ENCODE results near the gene LCN6. TPM values are rescaled to one million over a fixed set of nuclear protein-coding genes. Genes with fewer than 3 reads are reported as not detected.

LCN6 gene
- polyA plus RNA-seq, 3 donors = not detected

- no peak for DNase-seq (ENCODE audit: low read depth in 3 of 3, low spot score in 2 of 3)
Observed at GRCh38 chr9:136695435-136695895, 52.9 kb downstream of the LCN6 start.

GRCh38 chr9:136694872-136695247, 53.5 kb downstream of the LCN6 start:
- no peak for DNase-seq (ENCODE audit: low read depth in 3 of 3, low spot score in 2 of 3)

GRCh38 chr9:136694163-136694871, 54.0 kb downstream of the LCN6 start:
- DNase-seq (ENCODE audit: low read depth in 3 of 3, low spot score in 2 of 3) = no peak

Other genes with a start within 250 kb of the LCN6 start
- gene NOTCH1, start 202.5 kb downstream of the LCN6 start, polyA plus RNA-seq (ENCODE audit: insufficient read length in 3 of 3) = 10 to 100 TPM; 21.0 to 24.5 (median 22.3) TPM
- gene EGFL7, start 85.6 kb downstream of the LCN6 start, polyA plus RNA-seq (ENCODE audit: insufficient read length in 3 of 3) = 10 to 100 TPM; 42.9 to 51.6 (median 48.2) TPM
- gene AGPAT2, start 61.1 kb downstream of the LCN6 start, polyA plus RNA-seq (ENCODE audit: insufficient read length in 3 of 3) = 10 to 100 TPM; 33.7 to 40.3 (median 34.5) TPM
- 10 to 100 TPM; 25.9 to 31.9 (median 27.3) TPM for gene DIPK1B, start 36.0 kb downstream of the LCN6 start, polyA plus RNA-seq (ENCODE audit: insufficient read length in 3 of 3)
- 1 to 10 TPM in 2 of 3 donors, under 1 TPM in 1; 0.93 to 2.3 (median 1.2) TPM for gene LCN10, start 5.6 kb downstream of the LCN6 start, polyA plus RNA-seq (ENCODE audit: insufficient read length in 3 of 3)
- under 1 TPM; 0.11 to 0.17 (median 0.16) TPM for gene LCN8, start 9.7 kb upstream of the LCN6 start, polyA plus RNA-seq (ENCODE audit: insufficient read length in 3 of 3)
- gene LCN15, start 16.0 kb upstream of the LCN6 start, polyA plus RNA-seq (ENCODE audit: insufficient read length in 3 of 3) = under 1 TPM in 1 of 3 donors, not detected in 2; 0.04 TPM
- gene TMEM141, start 42.8 kb upstream of the LCN6 start, polyA plus RNA-seq (ENCODE audit: insufficient read length in 3 of 3) = 10 to 100 TPM; 63.2 to 77.7 (median 67.1) TPM
- gene CCDC183, start 47.8 kb upstream of the LCN6 start, polyA plus RNA-seq (ENCODE audit: insufficient read length in 3 of 3) = 1 to 10 TPM; 2.5 to 3.4 (median 2.9) TPM
- gene RABL6, start 59.4 kb upstream of the LCN6 start, polyA plus RNA-seq (ENCODE audit: insufficient read length in 3 of 3) = 10 to 100 TPM; 58.6 to 61.1 (median 59.7) TPM
- under 1 TPM; 0.54 to 0.80 (median 0.64) TPM for gene AJM1, start 94.0 kb upstream of the LCN6 start, polyA plus RNA-seq (ENCODE audit: insufficient read length in 3 of 3)
- gene PHPT1, start 100.9 kb upstream of the LCN6 start, polyA plus RNA-seq (ENCODE audit: insufficient read length in 3 of 3) = 10 to 100 TPM; 59.9 to 76.5 (median 65.2) TPM
- 1 to 10 TPM; 3.1 to 4.6 (median 4.3) TPM for gene MAMDC4, start 103.8 kb upstream of the LCN6 start, polyA plus RNA-seq (ENCODE audit: insufficient read length in 3 of 3)
- gene EDF1, start 117.8 kb upstream of the LCN6 start, polyA plus RNA-seq (ENCODE audit: insufficient read length in 3 of 3) = 100 to 1,000 TPM; 349 to 395 (median 374) TPM
- 10 to 100 TPM; 10.1 to 14.0 (median 10.1) TPM for gene TRAF2, start 138.0 kb upstream of the LCN6 start, polyA plus RNA-seq (ENCODE audit: insufficient read length in 3 of 3)
- 10 to 100 TPM; 32.5 to 43.5 (median 38.4) TPM for gene FBXW5, start 196.2 kb upstream of the LCN6 start, polyA plus RNA-seq (ENCODE audit: insufficient read length in 3 of 3)
- under 1 TPM; 0.28 to 0.58 (median 0.46) TPM for gene C8G, start 196.7 kb upstream of the LCN6 start, polyA plus RNA-seq (ENCODE audit: insufficient read length in 3 of 3)
- 10 to 100 TPM; 13.1 to 18.8 (median 15.9) TPM for gene LCN12, start 203.7 kb upstream of the LCN6 start, polyA plus RNA-seq (ENCODE audit: insufficient read length in 3 of 3)
- 10 to 100 TPM; 20.9 to 29.3 (median 25.4) TPM for gene PTGDS, start 229.0 kb upstream of the LCN6 start, polyA plus RNA-seq (ENCODE audit: insufficient read length in 3 of 3)
- gene LCNL1, start 234.5 kb upstream of the LCN6 start, polyA plus RNA-seq (ENCODE audit: insufficient read length in 3 of 3) = under 1 TPM; 0.03 to 0.23 (median 0.12) TPM
- 10 to 100 TPM; 22.3 to 27.0 (median 24.4) TPM for gene PAXX, start 243.9 kb upstream of the LCN6 start, polyA plus RNA-seq (ENCODE audit: insufficient read length in 3 of 3)
- under 1 TPM in 2 of 3 donors, not detected in 1; 0.36 to 0.38 TPM for gene CLIC3, start 248.0 kb upstream of the LCN6 start, polyA plus RNA-seq (ENCODE audit: insufficient read length in 3 of 3)

Measured in right renal cortex interstitium (tissue), 3 donors.